ENCODE measurements around the gene IFI44. TPM values are rescaled to one million over a fixed set of nuclear protein-coding genes. Genes with fewer than 3 reads are reported as not detected.

The IFI44 gene
- total and polyA plus RNA-seq, 9 of the 15 experiments (the other 6 are each of a cell fraction or from before 2014, with no cell fraction given): 0.11 TPM; not detected in 8

- H3K79me2 ChIP-seq (ENCODE audit: control insufficient read depth, insufficient read depth, low read length): no peaks in the 10 kb centered on the region
- WGBS (ENCODE audit: insufficient coverage, low coverage, missing lambda C conversion rate): 2% methylated on average over 7 of the region's 7 CpGs
- in situ Hi-C loops (cut with MboI) (no loop called here), intact Hi-C loops (cut with micrococcal nuclease) (loop anchor here (5.0 kb wide), 1 partner anchor 60 kb away; no protein-coding TSS in a partner anchor)
- H3K4me3 ChIP-seq: no peak overlapping the region
- CTCF ChIA-PET (ENCODE audit: low intra/inter-chr PET ratio): no interaction called here
- H3K36me3 ChIP-seq (ENCODE audit: control insufficient read depth, insufficient read depth, low read length): no peaks in the 10 kb centered on the region
- POLR2A ChIA-PET: no interaction called here
- peak; percentile 51; the same call in 2 of the 3 replicates for ATAC-seq
- DNase-seq (ENCODE audit: extremely low read depth in 1 of 4, low spot score in 3 of 4): peak; percentile 8 to 58 (median 14)
- H3K4me2 ChIP-seq (ENCODE audit: insufficient read depth, low read length): no peak overlapping the region
- no peak overlapping the region for H3K9ac ChIP-seq (ENCODE audit: insufficient read depth in 1 of 2, low read depth in 2 of 2, low read length in 2 of 2)
- H3K4me1 ChIP-seq (replicated peaks in 1 of 2; ENCODE audit: control insufficient read depth in 2 of 2, insufficient read depth in 2 of 2, low read length in 2 of 2): no peaks in the 10 kb centered on the region
- no peaks in the 10 kb centered on the region for H3K27me3 ChIP-seq (ENCODE audit: control insufficient read depth in 2 of 2, insufficient read depth in 2 of 2, low read length in 2 of 2)
- FAIRE-seq: peak; percentile 81
- H3K9me3 ChIP-seq (replicated peaks; ENCODE audit: control insufficient read depth, insufficient read depth, low read depth, low read length): no peaks in the 10 kb centered on the region
- no peaks in the 10 kb centered on the region for H3K9me1 ChIP-seq (ENCODE audit: control insufficient read depth, insufficient read depth, low read length)
- BruUV-seq (replicated peaks): no TSS peak
- TF ChIP-seq MYC (IDR thresholded peaks at IDR 0.05; ENCODE audit: low read depth, low read length) (peak; percentile 30; the same call in 1 of the 2 replicates), MYC (CRISPR knock-in tag; IDR thresholded peaks at IDR 0.05; ENCODE audit: borderline replicate concordance, low read depth) (no peak), RAD21 (CRISPR knock-in tag; conservative IDR thresholded peaks at IDR 0.05 in 1 of 2, IDR thresholded peaks at IDR 0.05 in 1 of 2) (peak in 1 of 2 experiments; percentile 55; a peak in 2 of 4 replicates), TGIF2 (CRISPR knock-in tag; IDR thresholded peaks at IDR 0.05) (no peak), SMC3 (conservative IDR thresholded peaks at IDR 0.05; ENCODE audit: insufficient read depth, low read depth, low read length) (0 out of 2 replicates have a peak, but pooled peaks have one; percentile 7), CTCF (IDR thresholded peaks at IDR 0.05 in 2 of 3, conservative IDR thresholded peaks at IDR 0.05 in 1 of 3; ENCODE audit: insufficient read depth in 2 of 3, low read depth in 1 of 3, low read length in 3 of 3) (peak; percentile 36 to 65 (median 62))
- H4K20me1 ChIP-seq (replicated peaks; ENCODE audit: control insufficient read depth, insufficient read depth, low read length): no peaks in the 10 kb centered on the region
- no peak overlapping the region for H2AFZ ChIP-seq (ENCODE audit: low read depth, low read length)
- no peak overlapping the region for H3K27ac ChIP-seq (ENCODE audit: extremely low read depth, low read depth, low read length)
Observed at GRCh38 chr1:78617615-78618026, 32.0 kb upstream of the IFI44 start.

Measured in K562 (cell line).